HFFc6 (cell line): Measurements from ENCODE around the gene PRMT7. TPM values are rescaled to one million over a fixed set of nuclear protein-coding genes. Genes with fewer than 3 reads are reported as not detected.

Source experiments
- DNase-seq: peaks from one replicate; pipeline ENCODE4 v3.0.0-alpha.2; 2018
- H3K27ac Mint-ChIP-seq: 2 replicates; pipeline ENCODE4 v1.8.0; 2020; ENCODE audit warnings: mild to moderate bottlenecking, mixed read lengths
- H3K27me3 Mint-ChIP-seq: 2 replicates; pipeline ENCODE4 v1.8.0; 2021; ENCODE audit warnings: mild to moderate bottlenecking, moderate library complexity, mixed read lengths; ENCODE audit not compliant: insufficient read depth
- H3K36me3 Mint-ChIP-seq: 2 replicates; pipeline ENCODE4 v1.8.0; 2021; ENCODE audit warnings: low read depth, mixed read lengths
- H3K4me1 Mint-ChIP-seq: 2 replicates; pipeline ENCODE4 v1.8.0; 2020; ENCODE audit warnings: low read depth, mixed read lengths
- H3K4me3 Mint-ChIP-seq: 2 replicates; pipeline ENCODE4 v1.8.0; 2020; ENCODE audit warnings: mild to moderate bottlenecking, moderate library complexity, mixed read lengths
- H3K9me3 Mint-ChIP-seq: 2 replicates; pipeline ENCODE4 v1.8.0; 2020; ENCODE audit warnings: mild to moderate bottlenecking, mixed read lengths
- CTCF ChIP-seq: fragments of 200-600 bp; sonication (generic); IDR thresholded peaks from 2 replicates; pipeline ENCODE4 v1.5.0; 2021; ENCODE audit warnings: antibody characterized with exemption, mild to moderate bottlenecking
- total RNA-seq, 6 experiments: library from RNA; stranded (reverse); fragmentation: NEBNext Ultra II Directional; extraction: Animal tissue kit (Norgen Biotek cat#: 25700); gene quantifications; 2 replicates in 1 of 6; 3 replicates in 5 of 6; pipeline ENCODE4 v1.2.3, GENCODE V29; 2021

PRMT7 gene
- total RNA-seq, 6 experiments from 2014 or later = 32.1 to 37.7 (median 36.4) TPM

- H3K4me1 Mint-ChIP-seq = peaks cover 61% of the 10 kb centered on the region
- peaks cover 4% of the 10 kb centered on the region; the same call in 1 of the 2 replicates for H3K27me3 Mint-ChIP-seq
- H3K27ac Mint-ChIP-seq = peak overlapping the region; percentile 38
- H3K4me3 Mint-ChIP-seq = no peak overlapping the region
- TF ChIP-seq CTCF = no peak
- H3K36me3 Mint-ChIP-seq = peaks cover 57% of the 10 kb centered on the region
- no peaks in the 10 kb centered on the region for H3K9me3 Mint-ChIP-seq
- no peak for DNase-seq
Measured at GRCh38 chr16:68289202-68289601, 21.6 kb upstream of the PRMT7 start.

GRCh38 chr16:68289621-68290329 is 21.0 kb upstream of the PRMT7 start:
- H3K4me3 Mint-ChIP-seq = peak overlapping the region; percentile 44
- peaks cover 60% of the 10 kb centered on the region for H3K4me1 Mint-ChIP-seq
- H3K27ac Mint-ChIP-seq = peak overlapping the region; percentile 38
- no peak for TF ChIP-seq CTCF
- peaks cover 51% of the 10 kb centered on the region for H3K36me3 Mint-ChIP-seq
- H3K27me3 Mint-ChIP-seq = peaks cover 4% of the 10 kb centered on the region
- no peak for DNase-seq
- no peaks in the 10 kb centered on the region for H3K9me3 Mint-ChIP-seq

- H3K4me3 Mint-ChIP-seq = peak overlapping the region; percentile 44
- peaks cover 56% of the 10 kb centered on the region for H3K4me1 Mint-ChIP-seq
- DNase-seq = no peak
- H3K27me3 Mint-ChIP-seq = peaks cover 4% of the 10 kb centered on the region
- H3K27ac Mint-ChIP-seq = peak overlapping the region; percentile 38
- no peak for TF ChIP-seq CTCF
- peaks cover 47% of the 10 kb centered on the region for H3K36me3 Mint-ChIP-seq
- no peaks in the 10 kb centered on the region for H3K9me3 Mint-ChIP-seq
Measured at GRCh38 chr16:68290450-68290849, 20.4 kb upstream of the PRMT7 start.

GRCh38 chr16:68291227-68291626 is 19.6 kb upstream of the PRMT7 start:
- Mint-ChIP-seq H3K27ac (peak overlapping the region; percentile 32; the same call in 1 of the 2 replicates), H3K36me3 (peaks cover 43% of the 10 kb centered on the region), H3K4me3 (no peak overlapping the region), H3K4me1 (peaks cover 49% of the 10 kb centered on the region), H3K27me3 (peaks cover 4% of the 10 kb centered on the region; the same call in 1 of the 2 replicates), H3K9me3 (no peaks in the 10 kb centered on the region)
- TF ChIP-seq CTCF = no peak
- no peak for DNase-seq

GRCh38 chr16:68292425-68292824 is 18.4 kb upstream of the PRMT7 start:
- Mint-ChIP-seq H3K27ac (no peak overlapping the region), H3K4me1 (peaks cover 41% of the 10 kb centered on the region), H3K27me3 (peaks cover 4% of the 10 kb centered on the region; the same call in 1 of the 2 replicates), H3K9me3 (no peaks in the 10 kb centered on the region), H3K36me3 (peaks cover 32% of the 10 kb centered on the region), H3K4me3 (no peak overlapping the region)
- DNase-seq = no peak
- TF ChIP-seq CTCF = no peak
